ENCODE results near the gene WDFY3.

DNA sequence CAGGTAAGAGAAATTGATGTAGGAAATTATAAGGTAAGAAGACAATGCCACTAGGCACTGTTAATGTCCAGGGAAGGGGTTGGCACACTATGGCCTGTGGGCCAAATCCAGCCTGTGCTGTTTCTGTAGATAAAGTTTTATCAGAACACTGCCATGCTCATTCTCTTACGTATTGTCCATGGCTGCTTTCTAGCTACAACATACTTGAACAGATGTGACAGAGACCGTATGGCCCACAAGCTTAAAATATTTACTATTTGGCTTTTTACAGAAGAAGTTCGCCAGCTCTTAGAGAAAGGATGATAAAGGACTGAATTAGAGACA, 215.6 kb downstream of the WDFY3 start:
- TF ChIP-seq, protein P1, sequence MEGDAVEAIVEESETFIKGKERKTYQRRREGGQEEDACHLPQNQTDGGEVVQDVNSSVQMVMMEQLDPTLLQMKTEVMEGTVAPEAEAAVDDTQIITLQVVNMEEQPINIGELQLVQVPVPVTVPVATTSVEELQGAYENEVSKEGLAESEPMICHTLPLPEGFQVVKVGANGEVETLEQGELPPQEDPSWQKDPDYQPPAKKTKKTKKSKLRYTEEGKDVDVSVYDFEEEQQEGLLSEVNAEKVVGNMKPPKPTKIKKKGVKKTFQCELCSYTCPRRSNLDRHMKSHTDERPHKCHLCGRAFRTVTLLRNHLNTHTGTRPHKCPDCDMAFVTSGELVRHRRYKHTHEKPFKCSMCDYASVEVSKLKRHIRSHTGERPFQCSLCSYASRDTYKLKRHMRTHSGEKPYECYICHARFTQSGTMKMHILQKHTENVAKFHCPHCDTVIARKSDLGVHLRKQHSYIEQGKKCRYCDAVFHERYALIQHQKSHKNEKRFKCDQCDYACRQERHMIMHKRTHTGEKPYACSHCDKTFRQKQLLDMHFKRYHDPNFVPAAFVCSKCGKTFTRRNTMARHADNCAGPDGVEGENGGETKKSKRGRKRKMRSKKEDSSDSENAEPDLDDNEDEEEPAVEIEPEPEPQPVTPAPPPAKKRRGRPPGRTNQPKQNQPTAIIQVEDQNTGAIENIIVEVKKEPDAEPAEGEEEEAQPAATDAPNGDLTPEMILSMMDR (IDR thresholded peaks at IDR 0.05) = no peak
- no peak for TF ChIP-seq POLR2AphosphoS5 (IDR thresholded peaks at IDR 0.05)
- TF ChIP-seq POLR2A (IDR thresholded peaks at IDR 0.05) = no peak

Data from suprapubic skin (tissue), 4 donors.